Fibroblast of gingiva (primary cell): Measurements from ENCODE around the gene RPS6KA2.
"Not testable (repeated sequence)": the region's sequence is repeated elsewhere in the genome, so short reads cannot be mapped to it uniquely, and the experiment has no call there.

Source experiments
- DNase-seq: peaks from one replicate; pipeline ENCODE4 v3.0.0-alpha.2; 2011; ENCODE audit warnings: low read depth

The RPS6KA2 gene

DNA sequence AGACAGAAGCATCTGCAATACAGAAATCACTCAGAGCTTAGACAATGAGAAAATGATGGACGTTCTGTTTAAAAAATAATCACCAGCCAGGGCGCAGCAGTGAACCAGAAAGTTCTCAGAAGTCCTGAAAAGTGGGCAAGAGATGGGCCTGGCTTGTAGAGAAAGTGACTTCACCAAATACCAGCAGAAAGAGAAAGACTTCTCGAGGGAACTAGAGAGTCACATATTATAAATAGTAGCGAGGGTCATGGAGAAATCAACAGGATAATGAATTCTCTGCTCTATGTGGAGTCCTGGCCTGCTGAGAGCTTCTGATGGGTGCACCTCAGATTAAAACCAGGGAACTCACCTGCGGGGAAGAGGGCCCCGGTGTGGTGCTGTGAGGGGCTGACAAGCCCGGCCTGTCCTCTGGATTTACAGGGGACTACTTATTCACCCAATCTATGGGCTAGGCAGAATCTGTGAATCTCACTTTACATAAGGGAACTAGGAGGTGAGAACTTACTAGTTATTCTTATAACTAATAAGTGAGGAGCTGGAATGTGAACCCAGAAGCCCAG, 35.0 kb downstream of the RPS6KA2 start:
- DNase-seq: no peak

DNA sequence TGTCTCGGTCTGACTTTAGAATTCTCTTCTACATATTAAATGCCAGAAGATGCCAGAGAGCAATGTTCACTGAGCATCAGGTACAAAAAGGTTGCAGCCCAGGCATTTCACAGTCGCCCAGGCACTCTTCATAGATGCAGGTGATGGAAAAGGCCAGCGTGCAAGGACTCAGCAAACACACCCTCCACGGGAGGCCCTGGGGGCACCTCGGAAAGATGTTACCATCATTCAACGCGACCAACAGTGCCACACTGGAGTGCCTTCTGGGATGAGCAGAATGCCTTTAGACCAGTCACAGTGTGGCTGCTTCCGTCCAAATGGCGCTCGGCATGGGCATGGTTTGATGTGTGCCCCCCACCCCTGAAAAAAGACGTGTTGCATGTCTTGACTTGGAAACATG, 36.0 kb downstream of the RPS6KA2 start:
- no peak for DNase-seq

DNA sequence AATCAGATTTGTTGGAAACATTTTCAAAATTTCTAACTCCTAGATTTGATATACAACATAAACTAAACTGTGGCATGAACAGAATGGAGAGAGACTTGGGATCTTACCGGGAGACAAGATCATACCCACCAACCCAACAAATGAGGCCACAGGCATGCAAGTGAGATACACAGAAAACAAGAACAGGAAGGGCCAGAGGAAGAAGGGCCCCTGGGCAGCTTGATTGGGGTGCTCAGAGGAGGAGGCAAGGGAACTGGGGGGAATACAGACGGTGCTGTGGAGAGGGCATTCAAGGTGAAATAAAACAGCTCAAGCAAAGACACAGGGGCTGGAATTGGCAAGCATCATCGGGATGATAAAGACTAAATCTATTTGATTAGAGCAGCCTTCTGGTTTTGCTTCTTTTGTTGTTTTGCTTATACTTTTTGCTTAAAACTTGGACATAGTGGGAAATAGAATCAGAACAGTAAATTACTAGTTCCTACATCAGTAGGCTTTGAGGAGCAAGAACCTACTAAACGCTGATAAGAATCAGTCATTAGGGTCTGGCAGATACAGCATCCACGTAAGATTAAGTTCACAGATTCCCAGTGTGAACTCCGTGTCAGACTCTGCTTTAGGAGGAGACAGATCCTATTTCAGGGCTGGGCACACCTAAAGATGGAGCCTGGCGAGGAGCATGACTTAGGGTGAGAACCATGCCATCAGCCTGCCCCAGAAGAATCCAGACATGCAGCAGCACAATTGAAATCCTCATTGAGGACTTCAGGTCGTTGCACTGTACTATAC, 37.1 kb downstream of the RPS6KA2 start:
- no peak for DNase-seq

DNA sequence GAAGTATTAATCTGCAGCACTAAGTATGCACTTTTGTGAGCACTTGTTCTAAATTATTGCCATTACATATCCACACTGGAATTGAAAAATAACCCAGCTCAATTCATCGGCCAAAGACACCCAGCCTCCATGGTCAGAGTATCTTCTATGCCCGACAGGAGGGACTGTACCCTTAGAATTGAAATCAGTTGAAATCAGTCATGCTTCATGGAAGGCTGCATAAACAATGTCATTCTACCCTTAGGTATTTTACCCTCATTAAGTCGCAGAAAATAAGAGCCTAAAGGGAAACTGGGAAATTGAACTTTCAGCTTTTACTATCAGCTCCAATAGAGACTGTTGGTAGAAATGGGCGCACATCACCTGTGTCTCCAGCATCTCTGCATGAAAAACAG, 37.7 kb downstream of the RPS6KA2 start:
- DNase-seq: no peak

DNA sequence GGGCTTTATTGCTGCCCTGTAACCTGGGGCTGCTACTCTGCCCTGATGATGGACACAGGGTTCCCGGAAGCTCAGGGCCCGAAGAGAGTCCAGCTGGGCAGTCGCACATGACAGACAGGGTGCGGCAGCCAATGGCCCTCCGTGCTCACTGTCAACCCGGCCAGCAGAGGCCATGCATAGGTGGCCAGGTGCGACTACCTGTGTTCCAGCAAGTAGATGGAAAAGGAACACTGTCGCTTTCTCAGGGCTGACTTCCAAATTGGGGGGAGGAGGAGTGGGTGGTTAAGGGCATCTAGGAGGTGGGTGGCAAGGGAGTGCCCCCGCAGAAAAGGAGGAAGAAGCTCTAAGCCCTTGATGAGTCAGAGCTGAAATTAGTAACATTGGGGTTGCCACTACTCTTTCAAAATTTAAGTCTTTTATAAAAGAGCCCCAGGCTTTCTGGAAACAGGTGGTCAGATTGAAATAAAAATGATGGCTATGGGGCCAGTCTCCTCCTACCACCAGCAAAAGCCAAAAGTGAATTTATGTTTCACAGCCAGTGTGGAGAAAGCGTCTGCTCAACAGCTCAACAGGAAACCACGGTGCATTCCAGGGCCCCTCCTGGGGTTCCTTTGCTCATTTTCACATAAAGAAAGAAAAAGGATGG, 38.2 kb downstream of the RPS6KA2 start:
- peak; percentile 39 for DNase-seq

DNA sequence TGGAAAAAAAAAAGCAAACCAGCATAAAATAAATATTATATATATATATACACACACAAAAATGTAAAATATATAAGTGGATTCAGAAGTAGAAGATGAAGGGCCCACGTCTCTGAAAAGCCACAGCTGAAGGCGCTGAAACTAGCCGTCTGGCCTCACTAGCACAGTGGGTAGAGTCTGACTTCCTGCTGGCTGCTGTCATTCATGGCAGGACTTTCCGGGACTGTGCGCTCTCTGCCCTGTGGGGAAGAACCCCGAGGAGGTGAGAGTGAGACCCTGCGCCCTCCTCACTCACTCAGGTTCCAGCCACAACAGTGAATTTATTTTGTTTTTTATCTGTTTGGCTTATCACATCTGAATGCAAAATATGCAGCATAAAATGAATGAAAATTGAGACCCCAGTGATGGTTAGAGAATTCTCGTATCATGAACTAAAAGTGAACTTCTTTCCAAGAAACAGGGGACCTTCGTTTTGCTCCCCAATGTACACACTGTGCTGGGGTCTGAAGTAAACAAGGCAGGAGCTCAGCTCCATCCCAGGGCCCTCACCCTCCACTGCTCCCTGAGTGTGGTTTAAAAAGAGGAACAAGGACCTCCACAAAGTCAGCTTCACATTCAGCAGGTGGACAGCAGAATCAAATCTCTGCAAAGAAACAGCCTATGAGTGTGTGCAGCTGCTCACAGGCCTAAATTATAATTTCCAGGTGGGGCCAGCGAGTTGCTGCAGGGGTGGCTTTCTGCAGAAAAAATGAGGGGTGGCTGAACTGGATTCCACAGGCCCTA, 39.2 kb downstream of the RPS6KA2 start:
- DNase-seq: no peak

DNA sequence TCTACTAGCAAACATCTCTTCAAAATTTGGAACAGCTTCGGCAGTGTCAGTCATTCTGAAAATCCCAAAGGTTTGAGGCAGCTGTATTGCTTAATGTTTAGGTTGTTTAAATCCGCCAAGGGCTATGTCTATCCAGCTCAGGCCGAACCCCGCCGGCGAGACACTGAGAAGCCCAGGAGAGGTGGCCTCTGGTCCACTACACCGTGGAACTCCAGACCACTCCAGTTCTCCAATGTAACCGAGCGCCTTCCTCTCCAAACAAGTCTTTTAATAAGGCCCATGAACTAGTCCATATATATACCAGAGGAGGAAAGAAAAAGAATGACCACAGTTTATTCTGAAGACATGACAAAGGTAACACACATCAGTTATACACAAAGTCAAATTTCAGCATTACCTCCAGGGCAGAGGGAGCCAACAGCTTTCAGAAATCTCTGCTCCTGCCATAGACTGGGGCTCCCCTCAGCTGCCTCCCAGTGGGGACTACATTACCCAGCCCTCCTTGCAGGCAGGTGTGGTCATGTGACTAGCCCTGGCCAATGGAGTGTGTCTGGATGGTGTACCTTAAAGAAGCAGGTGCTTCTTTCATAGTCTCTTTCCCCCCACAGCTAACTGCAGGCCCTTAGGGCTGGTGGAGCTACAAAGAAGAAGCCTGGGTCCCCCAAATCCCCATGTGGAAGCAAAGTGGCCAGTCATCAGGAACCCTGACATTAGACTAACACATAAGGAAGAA, 40.5 kb downstream of the RPS6KA2 start, which contains the start of gene RAMACL:
Gene RAMACL, minus strand, starts transcription at position 255 of the 733 bp plus-strand sequence. Its CDS starts 201 bp downstream, at position 54.
- DNase-seq: no peak

DNA sequence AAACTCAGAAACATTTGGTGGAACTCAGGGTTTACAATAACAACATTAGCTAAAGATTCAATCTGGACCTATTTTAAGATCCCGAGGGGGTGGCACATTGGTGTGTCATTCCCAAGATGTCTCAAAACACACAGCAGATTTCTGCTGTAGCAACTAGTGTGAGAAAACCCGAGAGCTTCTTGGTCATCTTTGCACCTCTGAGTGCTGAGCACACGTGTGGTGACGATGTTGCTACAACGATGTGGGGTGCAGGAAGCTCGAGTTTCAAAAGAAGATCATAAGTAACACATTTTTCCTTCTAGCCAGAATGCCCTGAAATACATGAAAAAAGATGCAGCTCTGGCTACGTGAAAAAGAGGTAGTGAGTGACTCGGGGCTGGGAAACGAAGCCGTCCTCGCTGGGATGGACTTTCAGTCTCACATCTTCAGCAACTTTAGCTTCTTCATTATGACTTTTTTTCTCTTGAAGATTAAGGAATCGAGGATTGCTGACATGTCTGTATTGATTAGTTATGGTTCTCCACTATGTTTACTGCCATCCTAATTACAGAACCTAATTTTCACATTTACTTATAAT, 42.1 kb downstream of the RPS6KA2 start:
- peak; percentile 10 for DNase-seq

DNA sequence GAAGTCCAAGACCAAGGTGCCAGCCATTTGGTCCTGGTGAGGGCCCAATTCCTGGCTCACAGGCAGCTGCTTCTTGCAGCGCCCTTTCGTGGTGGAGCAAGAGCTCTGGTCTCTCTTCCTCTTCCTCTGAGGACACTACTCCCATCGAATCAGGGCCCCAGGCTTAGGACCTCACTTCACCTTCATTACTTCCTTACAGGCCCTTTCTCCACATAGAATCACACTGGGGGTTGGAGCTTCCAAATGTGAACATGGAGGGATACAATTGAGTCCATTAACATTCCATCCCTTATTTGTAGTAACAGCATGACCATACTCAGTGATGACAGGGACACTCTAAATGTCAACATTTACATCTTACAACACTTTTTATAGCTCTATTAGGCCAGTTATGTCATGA, 42.9 kb downstream of the RPS6KA2 start:
- DNase-seq: no peak

DNA sequence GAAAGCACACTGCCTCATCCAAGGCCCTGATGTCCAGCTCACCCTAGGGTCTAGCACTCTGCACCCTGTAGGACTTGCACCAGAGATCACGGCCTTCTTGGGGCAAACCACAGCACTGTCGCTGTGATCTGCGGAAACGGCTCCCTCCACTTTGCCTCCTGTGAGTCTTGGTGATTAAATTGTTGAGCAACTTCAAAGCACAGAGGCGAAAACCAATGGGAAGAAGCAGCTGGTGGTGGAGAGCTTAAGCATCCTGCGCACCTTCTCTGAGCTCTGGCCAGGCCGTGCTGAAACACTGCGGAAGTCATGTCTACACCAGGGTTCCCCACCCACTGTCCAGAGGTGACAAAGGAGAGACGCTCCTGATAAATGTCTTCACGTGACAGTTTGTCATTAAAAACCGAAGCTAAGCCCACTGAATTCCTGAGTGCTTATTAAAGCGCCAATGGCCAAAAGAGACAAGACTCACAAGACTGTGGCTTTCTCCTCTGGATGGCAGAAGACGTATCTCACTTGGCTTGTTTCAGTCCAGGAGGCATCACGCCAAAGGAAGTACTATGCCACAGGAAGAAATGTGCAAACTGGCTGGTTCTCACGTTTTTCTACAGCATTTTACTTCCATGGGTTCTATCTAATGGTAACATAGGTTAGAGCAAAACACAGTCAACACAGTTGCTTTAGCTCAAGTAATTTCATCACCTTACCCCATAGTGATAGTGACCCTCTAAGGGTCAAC, 43.7 kb downstream of the RPS6KA2 start:
- DNase-seq: no peak

DNA sequence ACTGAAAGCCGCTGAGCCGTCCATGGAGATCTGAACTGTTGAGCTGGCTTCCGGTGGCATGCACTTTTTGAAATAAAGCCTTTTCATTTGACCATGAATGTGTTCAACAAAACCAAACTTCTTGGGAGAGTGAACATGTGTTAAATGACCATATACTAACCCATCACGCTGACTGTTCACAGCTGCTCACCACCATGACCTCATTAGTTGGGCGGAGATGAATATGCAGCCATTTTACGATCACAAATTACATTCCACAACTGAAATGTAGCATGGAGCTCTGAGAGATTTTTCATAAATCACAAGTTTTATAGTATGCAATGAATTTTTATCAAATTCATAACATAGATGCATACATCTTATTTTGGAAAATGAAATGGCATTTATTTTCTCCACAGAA, 44.8 kb downstream of the RPS6KA2 start:
- no peak for DNase-seq

DNA sequence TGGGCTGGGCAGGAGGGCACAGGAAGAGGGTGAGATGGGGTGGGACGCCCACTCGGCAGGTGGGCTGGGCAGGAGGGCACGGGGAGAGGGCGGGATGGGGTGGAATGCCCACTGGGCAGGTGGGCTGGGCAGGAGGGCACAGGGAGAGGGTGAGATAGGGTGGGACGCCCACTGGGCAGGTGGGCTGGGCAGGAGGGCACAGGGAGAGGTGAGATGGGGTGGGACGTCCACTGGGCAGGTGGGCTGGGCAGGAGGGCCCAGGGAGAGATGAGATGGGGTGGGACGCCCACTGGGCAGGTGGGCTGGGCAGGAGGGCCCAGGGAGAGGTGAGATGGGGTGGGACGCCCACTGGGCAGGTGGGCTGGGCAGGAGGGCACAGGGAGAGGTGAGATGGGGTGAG, 45.2 kb downstream of the RPS6KA2 start:
- DNase-seq: not testable (repeated sequence)

DNA sequence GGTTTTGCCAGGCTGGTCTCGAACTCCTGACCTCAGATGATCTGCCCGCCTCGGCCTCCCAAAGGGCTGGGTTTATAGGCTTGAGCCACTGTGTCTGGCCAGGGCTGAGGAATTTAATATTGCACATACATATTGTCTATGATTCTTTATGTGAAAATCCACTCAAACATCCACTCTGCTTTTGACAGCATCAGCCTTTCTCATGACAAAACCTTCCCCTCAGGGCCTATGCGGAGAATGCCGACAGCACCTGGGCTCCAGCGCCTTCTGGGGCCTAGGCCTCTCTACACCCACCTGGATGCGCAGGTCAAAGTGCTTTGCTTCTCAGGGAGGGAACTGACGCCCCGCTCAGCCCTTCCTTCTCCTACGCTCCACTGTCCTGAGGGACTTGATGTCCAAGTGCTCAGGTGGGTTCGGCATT, 46.0 kb downstream of the RPS6KA2 start:
- DNase-seq: no peak

DNA sequence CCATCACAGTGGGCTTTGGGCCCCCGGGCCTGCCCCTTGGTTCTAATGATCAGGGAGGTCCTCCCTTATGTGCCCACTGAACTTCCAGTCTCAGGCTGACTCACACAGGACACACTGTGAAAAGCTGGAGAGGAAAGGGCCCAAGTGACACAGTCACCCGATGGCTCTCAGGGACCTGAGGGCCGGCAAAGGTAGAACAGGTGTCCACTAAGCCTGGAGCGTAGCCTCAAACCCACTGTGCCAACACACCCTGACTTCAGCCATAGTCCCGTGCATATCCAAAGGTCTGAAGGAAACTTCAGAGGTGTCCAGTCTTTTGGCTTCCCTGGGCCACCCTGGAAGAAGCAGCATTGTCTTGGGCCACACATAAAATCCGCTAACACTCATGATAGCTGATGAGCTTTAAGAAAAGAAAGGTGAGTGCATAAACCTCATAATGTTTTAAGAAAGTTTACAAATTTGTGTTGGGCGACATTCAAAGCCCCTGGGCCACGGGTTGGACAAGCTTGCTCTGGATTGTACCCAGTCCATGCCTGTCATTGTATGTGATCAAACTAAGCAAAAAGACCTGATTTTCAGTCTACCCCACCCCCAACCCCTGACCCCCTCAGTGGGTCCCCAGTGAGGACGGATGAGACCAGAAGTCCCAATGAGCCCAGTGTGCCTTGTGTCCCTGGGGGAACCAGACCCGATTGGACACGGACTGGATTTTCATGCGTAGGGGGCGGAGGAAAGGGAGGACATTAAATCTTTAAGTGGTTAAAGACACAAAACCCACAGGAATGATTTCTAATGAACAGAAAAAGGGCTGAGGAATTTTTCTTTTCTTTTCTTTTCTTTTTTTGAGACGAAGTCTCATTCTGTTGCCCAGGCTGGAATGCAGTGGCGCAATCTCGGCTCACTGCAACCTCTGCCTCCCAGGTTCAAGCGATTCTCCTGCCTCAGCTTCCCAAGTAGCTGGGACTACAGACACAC, 46.7 kb downstream of the RPS6KA2 start:
- DNase-seq: peak; percentile 15

DNA sequence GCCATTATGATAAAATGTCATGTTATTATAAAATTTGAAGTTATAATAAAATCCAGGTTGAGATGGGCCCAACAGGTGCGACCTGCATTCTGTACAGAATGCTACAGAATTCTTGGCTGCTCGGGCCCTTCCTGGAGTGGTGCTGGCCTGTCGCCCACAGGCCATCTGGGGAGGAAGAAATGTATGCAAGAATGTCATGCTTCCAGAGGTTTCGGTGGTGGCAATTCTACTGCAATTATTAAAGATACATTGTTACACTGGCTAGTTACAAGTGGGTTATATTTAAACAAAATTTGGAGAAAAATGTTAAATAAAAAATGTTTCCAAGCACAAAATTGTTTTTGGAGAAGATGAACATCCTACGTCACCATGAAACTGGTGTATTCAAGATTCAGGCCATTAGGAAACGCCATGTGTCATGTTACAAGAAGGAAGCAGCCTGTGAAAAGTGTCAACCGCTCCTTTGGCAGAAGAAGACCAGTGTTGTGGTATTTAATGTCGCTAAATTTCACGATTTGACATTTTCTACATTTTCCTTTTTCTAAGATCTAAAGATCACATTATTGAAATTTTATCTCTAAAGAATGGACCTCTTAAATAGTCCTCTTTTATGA, 47.7 kb downstream of the RPS6KA2 start:
- no peak for DNase-seq

DNA sequence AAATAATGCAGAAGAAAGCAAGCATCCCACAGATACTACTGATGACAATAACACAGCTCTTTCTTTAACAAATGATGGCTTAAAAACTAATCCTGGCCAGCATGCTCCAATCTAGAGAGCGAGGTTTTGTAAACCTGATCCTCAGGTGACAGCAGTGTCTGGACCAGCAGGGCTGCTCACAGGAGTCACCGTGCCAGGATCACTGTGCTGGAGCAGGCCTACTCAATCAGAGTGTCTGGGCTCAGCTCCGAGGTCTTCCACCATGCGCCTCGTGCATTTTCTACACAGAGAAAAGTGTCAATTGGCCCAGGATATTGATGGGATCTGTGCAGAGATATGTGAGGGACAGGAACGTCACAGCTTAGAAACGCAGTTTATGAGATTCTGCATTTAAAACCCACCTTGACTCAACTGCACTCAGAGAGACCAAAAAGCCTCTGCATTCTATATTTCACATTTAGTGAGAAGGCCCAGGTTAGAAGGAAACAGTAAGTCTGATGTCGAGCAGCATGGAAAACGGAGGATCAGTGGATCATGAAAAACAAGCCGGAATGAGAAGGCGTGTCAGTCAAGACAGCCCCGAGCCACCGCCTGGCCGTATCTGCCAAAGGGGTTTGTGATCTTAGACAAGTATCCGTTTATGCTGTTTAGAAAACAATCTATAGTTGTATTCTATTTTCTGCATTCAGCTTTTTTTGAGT, 48.4 kb downstream of the RPS6KA2 start:
- no peak for DNase-seq

DNA sequence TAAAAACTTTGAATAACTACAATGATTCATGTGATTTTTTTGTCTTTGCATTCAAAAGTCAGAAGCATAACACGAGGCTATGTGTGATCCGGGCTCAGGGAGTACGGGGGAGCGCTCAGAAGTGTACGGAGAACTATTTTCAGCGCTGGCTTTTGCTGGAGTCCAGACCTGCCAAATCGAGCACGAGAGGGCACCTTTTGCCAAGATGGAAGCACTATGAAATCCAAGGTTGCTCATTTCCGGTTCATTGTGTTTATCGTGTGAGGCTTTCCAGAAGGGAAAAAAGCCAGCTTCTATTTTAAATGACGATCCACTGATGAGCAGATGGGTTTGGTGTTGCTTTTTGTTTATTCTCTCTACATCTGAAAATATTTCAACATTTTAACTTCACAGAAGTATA, 51.8 kb downstream of the RPS6KA2 start:
- DNase-seq: peak; percentile 69

DNA sequence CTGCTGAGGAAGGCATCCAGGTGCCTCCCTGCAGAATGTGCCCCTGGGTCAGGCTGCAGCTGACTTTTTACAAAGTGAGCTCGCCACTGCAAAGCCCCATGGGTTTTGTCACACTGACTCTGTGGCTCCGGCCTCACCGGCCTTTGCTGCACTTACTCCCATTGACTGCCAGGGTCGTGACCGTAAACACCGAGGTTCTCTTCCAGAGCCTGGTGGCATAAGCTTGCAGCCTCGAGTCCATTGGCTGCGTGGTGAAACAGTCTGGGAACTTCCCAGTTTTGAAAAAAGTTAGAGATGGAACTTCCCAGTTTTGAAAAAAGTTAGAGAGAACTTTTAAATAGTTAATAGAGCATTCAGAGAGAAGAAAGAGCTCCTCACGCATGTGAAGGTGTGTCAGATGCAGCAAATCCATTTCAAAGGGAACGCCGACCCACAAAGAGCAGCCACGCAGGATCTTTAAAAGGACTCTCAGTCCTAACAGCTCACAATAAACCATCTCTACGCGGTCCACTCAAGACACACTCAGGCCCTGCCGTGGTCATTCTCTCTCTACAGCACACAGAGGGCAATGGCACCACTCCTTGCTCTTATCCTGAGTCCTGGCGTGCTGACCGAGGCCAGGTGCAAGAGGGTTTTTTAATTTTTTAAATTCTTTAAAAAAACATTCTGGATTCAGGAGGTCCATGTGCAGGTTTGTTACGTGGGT, 53.4 kb downstream of the RPS6KA2 start:
- DNase-seq: no peak
